Brain pericyte (primary cell): ENCODE results near the gene TMCC2.

Experiments used
- DNase-seq: peaks from one replicate; pipeline ENCODE4 v3.0.0-alpha.2; 2012; ENCODE audit warnings: low read depth, low spot score

Gene TMCC2

DNA sequence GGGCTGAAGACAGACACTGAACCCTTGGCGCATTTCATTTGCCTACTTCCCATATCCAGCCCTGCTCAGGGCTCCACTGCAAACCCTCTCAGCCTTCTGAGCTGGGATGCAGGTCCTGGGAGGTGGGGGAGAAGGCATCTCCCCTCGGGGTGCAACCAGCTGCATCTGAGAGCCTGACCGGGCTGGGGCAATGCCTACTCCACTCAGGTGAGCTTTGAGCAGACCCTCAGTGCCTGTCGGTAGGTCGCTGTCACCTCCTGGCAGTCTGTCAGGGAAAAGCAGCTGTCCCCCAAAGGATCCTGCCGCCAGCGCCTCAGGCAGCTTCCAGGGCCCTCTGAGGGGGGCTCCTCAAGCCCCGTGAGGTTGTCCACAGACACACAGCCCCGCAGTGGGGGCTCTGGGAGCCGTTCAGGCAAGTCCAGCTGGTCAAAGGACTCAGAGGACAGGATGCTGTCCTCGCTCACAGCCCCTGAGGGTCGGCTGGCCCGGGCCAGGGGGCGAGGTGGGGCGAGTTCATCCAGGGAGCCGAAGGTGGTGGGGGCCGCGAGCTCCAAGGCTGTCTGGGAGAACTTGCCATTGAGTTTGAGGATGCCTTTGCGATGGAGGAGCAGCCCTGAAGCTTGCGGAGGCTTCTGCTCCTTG is 75.6 kb downstream of the TMCC2 start:
- no peak for DNase-seq

DNA sequence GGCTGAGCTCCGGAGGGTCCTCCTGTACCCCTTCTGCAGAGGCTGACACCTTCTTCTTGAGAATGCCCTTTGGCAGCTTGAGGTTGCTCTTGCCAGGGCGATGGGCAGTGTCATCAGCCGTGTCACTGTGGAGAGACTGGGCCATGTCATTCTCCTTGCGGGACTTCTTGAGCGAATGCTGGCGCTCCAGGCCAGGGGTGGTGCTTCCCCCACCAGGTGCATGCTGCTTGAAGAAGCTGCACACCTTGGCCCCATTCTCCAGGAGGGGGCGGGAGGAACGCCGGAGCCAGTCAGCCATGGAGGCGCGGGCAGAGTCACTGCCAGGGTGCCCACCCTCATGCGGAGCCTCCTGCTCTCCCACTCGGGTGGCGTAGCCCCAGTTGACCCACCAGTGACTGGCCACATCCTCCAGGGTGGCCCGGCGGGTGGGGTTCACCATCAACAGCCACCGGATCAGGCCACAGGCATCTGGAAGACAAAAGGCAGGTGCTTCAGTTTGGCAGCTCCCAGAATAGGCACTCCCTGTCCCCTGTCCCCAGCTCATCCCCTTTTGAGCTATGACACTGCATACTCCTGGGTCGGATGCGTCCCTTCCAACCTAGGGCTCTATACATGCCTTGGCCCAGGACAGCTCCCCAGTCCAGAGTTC is 76.4 kb downstream of the TMCC2 start:
- no peak for DNase-seq

DNA sequence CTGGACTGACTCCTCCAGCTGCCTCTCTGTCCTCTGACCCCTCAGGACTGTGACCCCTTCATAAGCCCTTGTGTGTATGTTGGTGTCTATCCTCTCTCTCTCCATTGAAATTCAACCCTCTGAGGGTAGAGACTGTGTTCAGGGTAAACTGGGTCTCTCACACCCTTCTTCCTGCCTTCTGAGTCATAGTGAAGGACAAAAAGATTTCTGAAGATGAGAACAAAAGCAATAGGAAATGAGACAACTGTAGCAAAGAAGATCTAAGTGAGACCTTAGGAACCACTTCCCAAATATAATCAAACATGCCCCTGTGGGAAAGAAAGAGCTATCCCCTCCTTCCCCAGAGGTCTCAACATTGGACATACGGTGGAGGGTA is 76.9 kb downstream of the TMCC2 start:
- DNase-seq: no peak

GRCh38 chr1:205306929-205307566 is 79.3 kb downstream of the TMCC2 start:
- no peak for DNase-seq

GRCh38 chr1:205309741-205310140 is 82.0 kb downstream of the TMCC2 start:
- no peak for DNase-seq

DNA sequence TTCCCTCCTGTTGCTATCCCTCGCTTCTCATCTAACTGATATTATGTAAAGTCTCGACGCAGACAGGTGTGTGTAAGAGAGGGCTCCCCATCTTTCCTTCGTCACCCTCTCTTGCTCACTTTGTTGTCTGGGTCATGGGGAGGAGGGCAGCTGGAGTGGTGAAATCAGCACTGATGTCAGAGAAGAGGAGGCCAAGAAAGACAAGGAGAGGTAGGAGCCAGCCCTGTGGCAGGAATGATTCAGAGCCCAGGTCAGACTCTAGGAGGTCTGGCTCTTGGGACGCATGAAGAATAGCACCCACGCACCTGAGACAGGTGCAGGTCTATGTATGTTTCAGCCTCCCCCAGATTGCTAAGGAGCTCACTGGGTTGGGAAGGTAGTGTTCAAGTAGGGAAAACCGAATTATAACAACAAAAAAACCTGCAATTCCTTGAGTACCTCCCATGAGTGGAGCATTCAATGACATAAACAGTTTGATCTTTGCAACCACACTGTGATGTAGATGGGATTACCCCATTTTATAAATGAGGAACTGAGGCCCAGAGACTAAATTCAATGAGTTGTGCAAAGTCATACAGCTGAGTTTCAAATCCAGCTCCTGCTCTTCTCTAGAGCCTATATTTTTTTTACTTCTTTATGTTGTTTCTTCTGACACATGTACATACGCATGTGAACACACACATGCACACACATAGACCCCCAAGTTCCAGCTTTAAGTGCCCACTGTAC is 83.4 kb downstream of the TMCC2 start:
- no peak for DNase-seq

DNA sequence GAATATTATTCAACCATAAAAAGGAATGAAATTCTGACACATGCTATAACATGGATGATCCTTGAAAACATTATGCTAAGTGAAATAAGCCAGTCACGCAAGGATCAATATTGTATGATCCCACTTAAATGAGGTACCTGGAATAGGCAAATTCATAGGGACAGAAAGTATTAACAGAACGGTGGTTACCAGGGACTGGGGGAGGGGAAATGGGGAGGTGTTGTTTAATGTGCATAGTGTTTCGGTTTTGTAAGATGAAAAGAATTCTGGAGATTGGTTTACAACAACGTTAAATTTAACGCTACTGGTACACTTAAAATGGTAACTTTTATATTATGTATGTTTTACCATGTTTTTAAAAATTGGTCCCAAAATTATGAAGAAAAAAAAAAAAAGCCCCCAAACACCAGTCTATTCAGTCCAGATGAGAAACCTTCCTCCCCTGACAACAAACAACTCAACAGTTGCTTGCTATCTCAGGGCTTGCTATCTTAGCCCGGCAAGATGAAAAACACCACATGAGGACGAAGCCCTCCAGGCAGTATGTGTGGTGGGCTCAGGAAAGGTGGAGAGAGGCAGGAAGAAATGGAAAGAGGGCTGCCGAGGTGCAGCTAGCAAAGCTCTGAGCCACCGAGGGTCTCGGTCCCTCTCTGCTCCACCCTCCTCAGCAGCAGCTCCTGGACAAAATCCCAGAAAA is 85.3 kb downstream of the TMCC2 start:
- no peak for DNase-seq

- DNase-seq: no peak
Observed at GRCh38 chr1:205313563-205314308, 86.0 kb downstream of the TMCC2 start.

- no peak for DNase-seq
Observed at GRCh38 chr1:205315008-205315618, 87.4 kb downstream of the TMCC2 start.

- DNase-seq: no peak
Observed at GRCh38 chr1:205316161-205316566, 88.4 kb downstream of the TMCC2 start.

DNA sequence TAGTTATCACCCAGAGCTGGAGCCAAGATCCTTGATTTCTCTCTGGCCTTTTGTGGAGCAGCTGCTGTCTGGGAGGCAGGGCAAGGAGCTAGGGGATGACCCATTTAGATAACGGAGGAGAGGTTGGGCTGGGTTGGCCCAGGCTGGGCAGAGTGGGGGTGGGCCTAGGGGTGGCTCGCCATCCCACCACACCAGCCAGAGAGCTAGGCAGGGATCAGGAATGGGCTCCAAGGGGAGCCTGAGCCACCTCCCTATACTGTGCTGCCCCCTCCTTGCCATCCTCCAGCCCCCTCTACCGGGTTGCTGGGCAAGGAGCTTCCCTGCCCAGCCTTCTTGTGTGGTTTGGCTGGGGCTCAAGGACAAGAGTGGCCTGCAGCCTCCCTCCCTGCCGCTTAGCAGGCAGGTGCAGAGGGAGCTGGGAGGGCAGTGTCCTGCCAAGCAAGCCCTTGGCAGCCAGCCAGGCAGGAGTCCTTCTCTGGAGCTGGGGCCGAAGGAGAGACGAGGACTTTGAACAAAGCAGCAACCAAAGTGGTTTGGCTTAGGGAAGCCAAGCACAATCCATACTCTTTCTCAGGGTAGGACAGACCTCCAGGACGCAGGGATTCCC is 89.7 kb downstream of the TMCC2 start:
- DNase-seq: no peak

DNA sequence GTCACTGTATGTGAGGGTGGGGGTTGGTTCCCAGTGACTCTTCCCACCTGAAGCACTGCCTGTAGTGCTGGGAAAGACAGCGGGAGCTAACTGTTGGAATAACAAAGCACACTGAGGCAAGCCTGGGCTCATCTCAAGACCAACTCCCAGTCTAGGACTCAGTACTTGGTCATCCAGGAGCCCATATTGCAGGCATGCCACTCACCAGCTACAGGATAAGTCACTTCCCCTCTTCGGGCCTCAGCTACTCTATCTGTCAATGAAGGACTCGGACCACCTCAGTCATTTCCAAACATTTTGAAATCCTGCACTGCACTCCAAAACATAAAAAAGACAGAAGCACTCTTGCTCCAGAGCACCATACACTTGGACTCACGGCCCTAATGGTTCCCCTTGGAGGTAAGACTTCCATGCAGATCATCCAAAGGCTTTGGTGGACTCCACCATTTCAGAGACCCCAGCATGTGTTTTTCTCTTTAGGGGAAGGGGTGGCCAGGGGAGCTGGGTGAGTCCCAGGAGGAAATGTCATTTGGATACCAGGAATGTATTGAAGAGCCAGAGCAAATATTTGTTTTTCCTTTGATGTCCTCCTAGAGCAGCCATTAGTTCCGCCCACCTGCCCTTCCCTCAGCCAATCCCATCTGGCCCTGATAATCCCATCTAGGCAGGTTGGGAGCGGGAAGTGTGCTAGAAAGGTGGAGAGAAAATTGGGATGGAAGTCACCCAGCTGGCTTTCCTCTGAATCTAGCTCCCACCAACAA is 90.7 kb downstream of the TMCC2 start:
- no peak for DNase-seq

DNA sequence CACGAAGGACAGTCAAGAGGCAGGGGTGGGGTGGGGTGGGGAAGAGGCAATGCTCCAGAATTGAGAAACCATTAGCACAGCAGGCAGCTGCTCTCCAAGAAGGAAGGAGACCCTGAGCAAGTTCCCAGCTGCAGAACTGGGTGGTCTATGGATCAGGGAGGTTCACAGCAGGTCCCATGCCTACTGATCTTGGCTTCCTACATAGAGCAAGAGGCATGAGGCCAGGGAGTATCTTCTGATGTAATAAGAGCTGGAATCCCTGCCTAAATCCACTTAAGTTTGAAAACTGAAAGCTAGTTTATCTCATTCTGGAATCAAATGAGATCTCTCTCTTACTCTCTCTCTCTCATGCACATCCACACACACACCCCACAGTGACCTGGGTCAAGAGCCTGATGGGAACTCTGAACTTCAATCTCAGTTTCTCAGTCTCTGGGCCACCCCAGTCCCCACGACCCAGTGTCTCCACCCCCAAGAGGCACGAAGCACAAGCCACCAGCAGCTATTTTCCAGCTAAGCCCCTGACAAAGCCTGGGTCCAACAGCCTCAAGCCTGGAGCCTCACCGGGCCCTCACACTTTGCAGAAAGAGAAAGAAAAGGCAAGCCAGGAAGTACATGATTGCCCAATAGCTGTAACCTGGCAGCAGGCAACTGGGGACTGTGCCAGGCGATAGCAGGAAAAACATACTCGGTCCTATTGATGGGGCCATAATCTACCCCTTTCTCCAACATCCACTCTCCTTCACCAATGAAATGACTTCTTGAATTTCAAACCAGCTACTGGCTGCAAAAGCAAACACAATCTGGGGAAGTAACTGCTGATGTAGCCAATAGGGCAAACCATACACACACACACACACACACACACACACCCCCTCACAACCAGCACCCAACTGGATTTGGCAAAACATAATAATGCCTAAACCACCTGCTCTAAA is 91.6 kb downstream of the TMCC2 start:
- DNase-seq: no peak

GRCh38 chr1:205321162-205321958 is 93.6 kb downstream of the TMCC2 start, which contains the start of gene NUAK2:
NUAK2 (minus strand) TSS chr1:205321745; CDS start chr1:205321628, 117 bp downstream.
- DNase-seq: no peak

DNA sequence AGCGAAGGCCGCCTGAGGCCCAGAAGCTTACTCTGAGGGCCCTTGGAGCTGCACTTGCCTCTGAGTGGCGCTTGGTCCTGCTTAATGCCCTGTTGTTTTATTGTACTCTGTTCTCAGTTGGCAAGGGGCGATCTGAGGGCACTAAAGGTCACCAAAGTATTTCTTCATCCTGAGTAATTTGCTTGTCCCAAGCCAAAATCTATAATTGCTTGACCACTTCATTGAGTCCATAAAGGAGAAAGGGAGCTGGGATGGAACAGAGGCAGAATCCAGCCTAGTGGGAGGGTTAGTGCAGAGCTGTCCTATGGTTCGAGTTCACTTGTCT is 94.2 kb downstream of the TMCC2 start:
- DNase-seq: no peak
